Upper lobe of left lung (tissue), 4 donors: ENCODE data around the gene UGT1A6.

Experiments
- CTCF ChIP-seq, 6 experiments: fragments of 450-650 bp in 4 of 6; fragments of 200-600 bp in 2 of 6; sonication (generic) in 2 of 6; IDR thresholded peaks; one replicate each; pipeline ENCODE4 v1.5.1; 2016 to 2019; ENCODE audit warnings: antibody characterized with exemption in 6 of 6
- EP300 ChIP-seq, 4 donors: sonication (generic); formaldehyde crosslinking; IDR thresholded peaks; one replicate each; pipeline ENCODE4 v1.5.1; 2017; ENCODE audit warnings: antibody characterized with exemption in 4 of 4, control low read depth in 2 of 4
- POLR2A ChIP-seq, 4 donors: fragments of 450-650 bp; IDR thresholded peaks; one replicate each; pipeline ENCODE4 v1.5.1; 2016 to 2017; ENCODE audit warnings: antibody characterized with exemption in 4 of 4, mild to moderate bottlenecking in 2 of 4
- POLR2AphosphoS5 ChIP-seq, 2 donors: sonication (generic); formaldehyde crosslinking; IDR thresholded peaks; one replicate each; pipeline ENCODE4 v1.5.1; 2017; ENCODE audit warnings: antibody characterized with exemption in 2 of 2

DNA sequence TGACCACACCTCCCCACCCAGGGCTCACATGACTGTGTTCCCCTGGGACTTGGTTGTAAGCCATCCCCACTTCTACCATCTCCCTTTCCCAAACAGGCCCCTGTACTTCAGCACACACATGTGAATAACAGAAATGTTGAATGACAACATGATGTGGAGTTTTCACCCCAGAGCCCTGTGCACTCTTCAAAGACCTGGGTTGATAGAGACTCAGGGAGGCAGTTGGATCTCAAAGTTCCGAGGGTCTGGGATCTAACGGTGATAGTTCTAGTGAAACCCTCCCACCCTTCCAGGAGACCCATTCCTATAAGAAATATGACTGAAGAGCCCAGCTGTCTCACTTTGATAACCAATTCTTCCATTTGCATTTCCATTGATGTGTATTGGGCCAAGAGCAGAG lies 85.3 kb downstream of the UGT1A6 start, which contains the start of gene MROH2A:
- no peak for TF ChIP-seq CTCF (IDR thresholded peaks at IDR 0.05)
- TF ChIP-seq EP300 (IDR thresholded peaks at IDR 0.05): no peak
- TF ChIP-seq POLR2A (IDR thresholded peaks at IDR 0.05): no peak
- no peak for TF ChIP-seq POLR2AphosphoS5 (IDR thresholded peaks at IDR 0.05)
